GM18909 (cell line): ENCODE data around the gene ADNP.

ENCODE experiments used
- ATAC-seq: cut with Tn5 transposase; IDR thresholded peaks from one replicate; pipeline ENCODE4 v1.9.1; 2021; ENCODE audit warnings: mild to moderate bottlenecking; ENCODE audit not compliant: unreplicated experiment, poor library complexity

Gene ADNP

DNA sequence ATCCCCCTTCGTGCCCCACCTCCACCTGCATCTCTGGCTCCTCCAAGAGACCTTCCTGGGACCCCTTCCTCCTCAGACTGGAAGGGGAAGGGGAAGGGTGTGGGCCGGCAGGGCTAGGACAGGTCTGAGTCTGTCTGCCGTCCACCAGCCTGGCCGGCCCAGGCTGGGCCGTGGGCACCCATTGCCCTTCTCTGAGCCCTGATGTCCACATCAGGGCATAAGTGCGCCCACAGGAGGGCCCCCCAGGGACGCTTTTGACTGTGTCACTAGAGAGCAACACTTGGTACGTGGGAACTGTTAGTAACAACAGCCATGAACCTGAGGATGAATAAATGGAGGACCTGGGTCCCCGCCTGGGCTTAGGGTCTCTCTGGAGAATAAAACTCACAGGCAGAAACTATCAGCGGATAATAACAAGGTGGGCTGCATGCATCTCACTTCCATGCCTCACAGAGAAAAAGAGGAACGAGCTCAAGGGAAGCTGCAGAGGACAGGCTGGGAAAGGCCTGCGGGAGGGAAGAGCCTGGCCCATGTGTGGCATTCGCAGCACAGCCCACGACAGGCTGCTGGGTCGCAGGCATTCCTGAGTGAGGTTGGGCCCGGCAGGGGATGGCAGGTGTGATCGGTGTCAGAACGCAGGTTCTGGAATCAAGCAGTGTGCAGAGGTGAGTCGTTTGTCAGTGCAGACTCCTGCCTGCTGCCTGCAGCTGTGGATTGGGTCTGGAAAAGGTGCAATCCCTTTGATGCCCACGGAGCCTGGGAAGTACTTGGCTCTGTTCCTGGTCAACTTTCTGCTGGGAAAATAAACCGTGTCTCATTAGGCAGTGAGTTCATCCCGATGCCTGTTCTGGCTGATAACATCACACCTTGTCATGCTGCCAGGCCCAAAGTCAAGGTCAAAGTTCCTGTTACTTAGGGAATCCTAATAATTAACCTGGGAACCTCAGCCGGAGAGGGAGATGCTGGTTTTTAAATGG lies 75.5 kb downstream of the ADNP start:
- no peak for ATAC-seq

DNA sequence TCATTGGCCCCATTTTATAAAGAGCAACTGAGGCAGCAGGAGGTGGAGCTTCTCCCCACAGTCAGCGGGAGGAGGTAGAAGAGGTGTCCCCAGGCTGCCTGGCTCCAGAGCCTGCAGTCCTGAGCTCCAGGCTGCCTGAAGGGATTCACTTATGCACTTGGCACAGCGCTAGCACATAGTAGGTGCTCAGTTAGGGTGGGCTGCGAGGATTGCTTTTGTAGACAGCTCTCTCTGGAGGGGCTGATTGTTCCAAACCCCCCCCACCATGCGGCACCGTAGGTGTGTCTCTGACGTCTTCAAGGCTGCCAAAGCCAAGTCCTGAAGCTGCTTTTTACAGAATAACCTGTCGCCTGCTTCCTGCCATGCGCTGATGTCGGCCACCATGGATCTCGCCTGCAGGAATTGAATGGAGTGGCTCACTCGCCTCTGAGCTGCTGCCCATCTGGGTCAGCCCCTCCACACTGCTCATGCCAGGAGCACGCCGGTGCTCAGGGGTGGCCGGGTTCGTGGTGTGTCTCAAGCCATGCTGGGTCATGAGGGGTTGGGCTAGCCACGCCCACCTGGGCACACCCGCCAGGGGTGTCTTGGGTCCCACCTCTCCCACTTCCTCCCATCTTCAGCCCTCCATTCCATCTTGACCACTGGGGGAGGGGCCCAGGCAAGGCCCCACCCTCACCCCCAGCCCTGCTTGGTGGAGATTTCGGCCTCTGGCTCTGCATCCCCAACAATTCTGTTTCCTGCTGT lies 76.6 kb downstream of the ADNP start:
- ATAC-seq = no peak

DNA sequence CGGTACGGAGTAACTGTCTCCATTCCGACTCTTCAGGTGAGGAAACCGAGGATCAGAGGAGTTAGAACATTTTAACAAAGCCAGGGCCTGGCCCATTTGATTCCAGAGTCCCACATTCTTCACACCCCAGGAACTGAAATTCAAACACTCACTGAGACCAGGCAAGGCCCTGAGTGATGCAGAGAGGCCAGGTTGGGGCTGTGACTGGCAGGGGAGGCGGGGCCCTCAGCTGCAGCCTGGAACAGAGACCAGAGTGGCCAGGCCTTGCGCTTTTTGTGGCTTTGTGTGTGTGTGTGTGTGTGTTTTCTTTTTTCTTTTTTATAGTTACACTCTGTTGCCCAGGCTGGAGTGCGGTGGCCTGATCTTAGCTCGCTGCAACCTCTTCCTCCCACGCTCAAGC lies 79.2 kb downstream of the ADNP start:
- no peak for ATAC-seq

DNA sequence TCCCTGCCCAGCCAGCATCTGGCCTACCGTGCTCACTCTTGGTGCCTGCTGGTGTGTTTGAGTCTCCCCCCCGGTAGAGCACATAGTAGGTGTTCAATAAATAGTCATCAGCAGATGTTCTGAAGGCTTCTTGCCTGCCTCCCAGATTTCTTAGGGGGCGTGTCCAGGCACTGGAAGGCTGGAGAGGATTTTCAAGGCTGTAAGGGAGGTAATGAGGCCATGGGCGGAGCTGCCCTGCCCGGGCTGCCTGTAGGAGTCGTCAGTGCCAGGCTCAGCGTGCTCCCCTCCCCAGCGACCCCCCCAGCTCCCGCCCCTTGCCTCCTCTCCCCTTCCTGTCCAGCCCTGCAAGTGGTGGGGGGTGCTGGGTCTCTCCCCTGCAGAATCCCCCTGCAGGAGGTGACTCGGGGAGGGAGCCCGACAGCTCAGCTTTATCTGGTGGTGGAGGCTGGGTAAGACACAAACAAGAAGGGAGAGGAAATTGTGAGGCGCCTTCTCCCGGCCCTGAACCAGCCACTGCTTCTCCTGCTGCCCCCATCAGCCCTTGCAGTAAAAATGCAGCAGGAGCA lies 80.4 kb downstream of the ADNP start:
- ATAC-seq = no peak

DNA sequence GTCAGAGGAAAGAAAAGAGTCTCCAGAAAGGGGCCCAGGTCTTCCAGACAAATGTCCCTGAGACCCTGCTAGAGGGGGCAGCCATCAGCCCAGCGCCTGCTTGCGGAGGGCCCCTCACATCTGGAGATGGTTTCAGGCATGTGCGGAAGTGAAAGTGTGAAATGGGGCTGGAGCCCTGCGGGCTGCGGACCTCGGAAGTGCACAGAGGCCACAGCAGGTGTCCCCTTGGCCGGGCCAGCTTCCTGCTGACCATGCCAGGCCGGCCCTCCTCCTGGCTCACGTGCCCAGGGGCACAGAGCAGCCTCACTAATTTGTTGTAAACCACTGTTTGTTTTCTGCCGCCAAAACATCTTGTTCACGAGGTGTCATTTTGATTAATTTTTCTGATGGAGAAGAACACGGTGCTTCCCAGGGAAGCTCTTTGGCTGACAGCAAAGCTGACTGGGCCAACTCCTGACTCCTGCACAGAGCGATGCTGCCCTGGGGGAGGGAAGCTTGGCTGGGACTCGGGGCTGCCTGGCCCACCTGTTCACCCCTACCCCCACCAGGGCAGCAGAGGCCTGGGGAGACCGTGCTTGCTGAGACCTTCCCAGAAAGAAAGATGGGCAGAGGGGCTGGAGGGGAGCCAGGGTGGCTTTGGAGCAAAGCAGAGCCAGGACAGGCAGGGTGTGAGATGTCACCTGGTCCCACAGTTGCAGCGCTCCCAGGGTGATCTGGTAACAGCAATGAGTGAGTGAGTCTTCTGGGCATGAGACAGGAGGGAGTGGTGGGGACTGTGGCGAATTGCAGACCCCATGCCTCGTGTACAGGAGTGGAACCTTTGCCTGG lies 82.2 kb downstream of the ADNP start:
- ATAC-seq = no peak

DNA sequence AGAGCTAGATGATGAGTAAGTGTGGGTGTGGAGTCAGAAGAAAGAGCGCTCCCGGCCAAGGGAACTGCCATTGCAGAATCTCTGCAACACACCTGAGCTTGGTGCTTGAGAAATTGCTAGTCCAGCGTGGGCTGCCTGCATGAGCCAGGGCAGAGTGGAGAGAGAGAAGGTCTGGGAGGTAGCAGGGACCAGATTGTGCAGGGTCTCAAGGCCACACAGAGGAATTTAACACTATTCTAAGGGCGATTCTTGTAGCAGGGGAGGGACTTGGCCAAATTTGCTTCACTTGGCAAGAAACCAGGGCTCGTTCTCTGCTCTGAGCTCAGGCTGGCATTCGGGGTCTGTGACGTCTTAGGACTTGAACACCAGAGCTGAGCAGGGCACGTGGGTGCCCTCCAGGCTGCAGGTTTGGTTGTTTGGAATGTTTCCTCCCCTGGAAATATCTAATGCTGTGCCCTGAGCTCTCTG lies 82.9 kb downstream of the ADNP start:
- ATAC-seq = no peak

DNA sequence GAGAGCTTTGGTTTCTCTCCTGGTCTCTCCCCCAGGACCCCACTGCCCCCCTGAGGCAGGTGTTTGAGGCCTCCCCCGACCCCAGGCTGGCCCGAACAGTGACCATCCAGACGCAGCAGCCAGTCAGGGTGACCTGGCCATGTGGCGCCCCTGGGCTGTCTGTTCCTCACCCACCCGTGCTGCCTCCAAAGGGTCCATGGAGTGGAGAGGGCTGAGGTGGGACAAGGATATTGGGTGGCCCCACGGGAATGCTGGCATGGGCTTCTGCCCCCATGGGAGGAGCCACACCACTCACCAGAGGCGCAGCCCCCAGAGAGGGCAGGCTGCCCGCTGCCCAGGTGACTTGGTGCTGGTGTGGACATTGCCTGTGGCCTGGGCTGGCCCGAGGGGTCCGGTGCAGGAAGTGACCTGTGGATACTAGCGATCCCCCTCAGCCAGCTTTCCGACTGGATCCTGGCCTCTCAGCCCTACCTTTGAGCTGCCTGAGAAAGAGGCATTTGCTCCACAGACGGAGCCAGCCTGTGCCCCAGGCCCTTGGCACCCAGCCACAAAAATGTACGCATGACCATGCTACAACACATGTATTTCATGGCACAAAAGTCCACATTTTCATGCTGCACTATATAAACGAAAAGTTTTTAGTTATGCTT lies 85.5 kb downstream of the ADNP start:
- ATAC-seq = no peak

DNA sequence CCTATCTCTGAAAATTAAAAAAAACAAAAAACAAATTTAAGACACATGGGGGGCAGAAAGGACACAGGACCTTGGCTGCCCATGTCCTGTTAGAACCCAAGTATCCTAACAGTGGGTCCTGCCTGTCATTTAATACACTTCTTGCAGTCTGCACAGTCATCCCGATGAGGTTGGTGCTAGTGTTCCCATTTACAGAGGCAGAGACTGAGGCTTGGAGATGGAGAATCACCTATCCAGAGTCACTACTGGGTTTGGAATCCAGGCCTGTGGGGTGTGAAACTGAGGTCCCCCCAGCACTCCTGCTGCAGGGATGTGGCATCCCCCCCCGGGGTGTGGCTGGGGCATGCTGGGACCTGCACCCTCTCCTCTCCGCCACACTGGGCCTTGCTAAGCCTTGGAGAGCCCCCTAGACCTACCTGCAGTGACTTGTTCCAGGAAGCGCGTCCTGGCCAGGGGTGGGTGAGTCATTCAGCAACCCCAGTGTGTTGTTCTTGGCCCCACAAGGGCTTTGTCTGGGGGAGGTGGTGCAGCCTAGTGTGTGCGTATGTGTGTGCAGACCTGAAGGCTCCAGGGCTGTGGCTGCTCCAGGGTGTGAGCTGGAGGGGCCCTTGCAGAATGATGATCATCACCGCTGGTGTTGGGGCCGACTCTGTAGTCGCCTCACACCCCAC lies 86.7 kb downstream of the ADNP start:
- peak; percentile 93 for ATAC-seq

DNA sequence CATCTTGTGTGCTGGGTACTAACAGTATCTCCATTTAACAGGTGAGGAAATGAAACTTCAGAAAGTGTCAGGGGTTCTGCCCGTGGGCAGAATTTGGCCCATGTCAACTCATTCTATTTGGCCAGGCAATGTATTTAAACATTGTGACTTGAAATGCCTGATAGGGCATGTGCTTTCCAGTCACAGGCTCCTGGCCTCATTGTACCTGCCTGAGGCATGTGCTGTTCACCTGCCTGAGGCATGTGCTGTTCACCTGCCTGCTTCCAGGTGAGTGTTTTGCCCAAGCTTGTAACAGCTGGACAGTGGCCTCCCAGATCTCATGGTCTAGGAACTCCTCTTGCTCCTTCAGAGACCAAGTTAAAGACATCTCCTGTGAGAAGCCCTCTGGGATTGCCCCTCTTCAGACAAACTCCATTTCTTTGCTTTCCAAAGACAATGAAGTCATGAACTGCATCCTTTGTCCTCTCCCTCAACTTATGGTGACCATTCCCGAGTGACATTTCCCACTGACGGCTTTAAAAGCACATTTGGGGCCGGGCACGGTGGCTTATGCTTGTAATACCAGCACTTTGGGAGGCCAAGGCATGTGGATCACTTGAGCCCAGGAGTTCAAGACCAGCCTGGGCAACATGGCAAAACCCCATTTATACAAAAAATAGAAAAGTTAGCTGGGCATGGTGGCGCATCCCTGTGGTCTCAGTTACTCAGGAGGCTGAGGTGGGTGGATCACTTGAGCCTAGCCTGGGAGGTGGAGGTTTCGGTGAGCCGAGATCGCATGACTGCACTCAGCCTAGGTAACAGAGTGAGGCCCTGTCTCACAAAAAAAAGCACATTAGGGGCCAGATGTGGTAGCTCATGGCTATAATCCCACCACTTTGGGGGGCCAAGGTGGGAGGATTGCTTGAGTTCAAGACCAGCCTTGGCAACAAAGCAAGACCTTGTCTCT lies 87.6 kb downstream of the ADNP start:
- ATAC-seq = no peak

DNA sequence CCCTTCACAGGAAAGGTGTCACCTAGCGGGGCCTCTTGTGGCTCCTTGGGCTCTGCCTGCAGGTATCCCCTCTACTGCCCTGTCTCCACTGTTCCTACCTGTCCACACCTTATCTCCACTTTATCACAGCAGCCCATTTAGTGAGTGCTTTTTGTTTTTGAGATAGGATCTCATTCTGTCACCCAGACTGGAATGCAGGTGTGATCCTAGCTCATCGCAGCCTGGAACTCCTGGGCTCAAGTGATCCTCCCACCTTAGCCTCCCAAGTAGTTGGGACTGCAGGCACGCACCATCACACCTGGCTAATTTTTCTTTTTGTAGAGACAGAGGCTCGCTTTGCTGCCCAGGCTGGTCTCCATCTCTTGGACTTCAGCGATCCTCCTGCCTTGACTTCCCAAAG lies 88.4 kb downstream of the ADNP start:
- ATAC-seq = no peak
